ENCODE measurements around the gene ZNF689.
A peak's percentile ranks its signal among the peaks of the same experiment; 100 is the strongest.
"Not testable (repeated sequence)": the region's sequence is repeated elsewhere in the genome, so short reads cannot be mapped to it uniquely, and the experiment has no call there.

Gene ZNF689

GRCh38 chr16:30609926-30610839, at the start of gene ZNF689:
ZNF689 (minus strand) TSS chr16:30610389; CDS start chr16:30610041, 348 bp downstream.
- peak; percentile 92 for DNase-seq (ENCODE audit: low spot score)

- DNase-seq (ENCODE audit: low spot score): no peak
Measured at GRCh38 chr16:30658731-30659506, 48.7 kb upstream of the ZNF689 start.

GRCh38 chr16:30657866-30658730, 47.9 kb upstream of the ZNF689 start, which contains the start of gene FBRS:
FBRS (plus strand) TSS chr16:30658431; CDS start chr16:30659519, 1,088 bp downstream.
- peak; percentile 100 for DNase-seq (ENCODE audit: low spot score)

- no peak for DNase-seq (ENCODE audit: low spot score)
Measured at GRCh38 chr16:30656974-30657865, 47.0 kb upstream of the ZNF689 start.

GRCh38 chr16:30656388-30656787, 46.2 kb upstream of the ZNF689 start:
- DNase-seq (ENCODE audit: low spot score): no peak

- DNase-seq (ENCODE audit: low spot score): no peak
Measured at GRCh38 chr16:30655815-30656347, 45.7 kb upstream of the ZNF689 start.

- DNase-seq (ENCODE audit: low spot score): no peak
Measured at GRCh38 chr16:30654856-30655255, 44.7 kb upstream of the ZNF689 start.

- DNase-seq (ENCODE audit: low spot score): no peak
Measured at GRCh38 chr16:30652718-30653117, 42.5 kb upstream of the ZNF689 start.

GRCh38 chr16:30652005-30652296, 41.8 kb upstream of the ZNF689 start:
- no peak for DNase-seq (ENCODE audit: low spot score)

- peak; percentile 71 for DNase-seq (ENCODE audit: low spot score)
Measured at GRCh38 chr16:30651124-30652004, 41.2 kb upstream of the ZNF689 start.

GRCh38 chr16:30650369-30651123, 40.4 kb upstream of the ZNF689 start, which contains the start of gene PRR14:
PRR14 (plus strand) TSS chr16:30650960; CDS start chr16:30651646, 686 bp downstream.
- peak; percentile 99 for DNase-seq (ENCODE audit: low spot score)

- no peak for DNase-seq (ENCODE audit: low spot score)
Measured at GRCh38 chr16:30649725-30650368, 39.7 kb upstream of the ZNF689 start.

- no peak for DNase-seq (ENCODE audit: low spot score)
Measured at GRCh38 chr16:30647274-30647571, 37.0 kb upstream of the ZNF689 start.

- DNase-seq (ENCODE audit: low spot score): no peak
Measured at GRCh38 chr16:30645727-30646126, 35.5 kb upstream of the ZNF689 start.

- DNase-seq (ENCODE audit: low spot score): no peak
Measured at GRCh38 chr16:30644334-30644830, 34.2 kb upstream of the ZNF689 start.

GRCh38 chr16:30641378-30641982, 31.3 kb upstream of the ZNF689 start:
- no peak for DNase-seq (ENCODE audit: low spot score)

GRCh38 chr16:30637944-30638343, 27.8 kb upstream of the ZNF689 start:
- peak; percentile 38 for DNase-seq (ENCODE audit: low spot score)

- not testable (repeated sequence) for DNase-seq (ENCODE audit: low spot score)
Measured at GRCh38 chr16:30637139-30637538, 26.9 kb upstream of the ZNF689 start.
